DND-41 (cell line): ENCODE measurements around the gene TMEM198.

Experiments used
- ATAC-seq: fragments of 200-7000 bp; cut with Tn5 transposase; 3 replicates; pipeline ENCODE4 v1.9.1; 2021; ENCODE audit warnings: low read depth; ENCODE audit not compliant: insufficient read depth
- DNase-seq: peaks from one replicate; pipeline ENCODE4 v3.0.0-alpha.2; 2020
- H2AFZ ChIP-seq: 2 replicates; pipeline ENCODE4 v1.6.0; 2012; ENCODE audit warnings: low read depth, low read length
- H3K27ac ChIP-seq: 2 replicates; pipeline ENCODE4 v1.5.1; 2012; ENCODE audit warnings: low read length, inconsistent platforms
- H3K27me3 ChIP-seq: fragments of 200-600 bp; sonication (generic); 2 replicates; pipeline ENCODE4 v1.6.0; 2012; ENCODE audit warnings: low read length, mild to moderate bottlenecking, inconsistent platforms; ENCODE audit not compliant: insufficient read depth, poor library complexity
- H3K36me3 ChIP-seq: 2 replicates; pipeline ENCODE4 v1.5.1; 2012; ENCODE audit warnings: low read length, inconsistent platforms; ENCODE audit not compliant: insufficient read depth
- H3K4me1 ChIP-seq: 2 replicates; pipeline ENCODE4 v1.5.1; 2012; ENCODE audit warnings: mild to moderate bottlenecking, low read length; ENCODE audit not compliant: insufficient read depth
- H3K4me2 ChIP-seq: 2 replicates; pipeline ENCODE4 v1.6.0; 2012; ENCODE audit warnings: mild to moderate bottlenecking, moderate library complexity, low read length, inconsistent platforms; ENCODE audit not compliant: insufficient read depth
- H3K4me3 ChIP-seq, 2 experiments: fragments of 200-600 bp in 1 of 2; shearing (Covaris generic) in 1 of 2; 2 replicates each; pipeline ENCODE4 v1.5.1; 2012 to 2016; ENCODE audit warnings: inconsistent platforms in 2 of 2, low read length in 2 of 2, mild to moderate bottlenecking in 2 of 2, low read depth in 1 of 2, moderate library complexity in 1 of 2
- H3K79me2 ChIP-seq: 2 replicates; pipeline ENCODE4 v1.6.0; 2012; ENCODE audit warnings: low read length, inconsistent platforms; ENCODE audit not compliant: insufficient read depth
- H3K9ac ChIP-seq: 2 replicates; pipeline ENCODE4 v1.6.0; 2012; ENCODE audit warnings: low read depth, mild to moderate bottlenecking, inconsistent platforms, low read length, moderate library complexity
- H3K9me3 ChIP-seq: 2 replicates; pipeline ENCODE4 v1.5.1; 2012; ENCODE audit warnings: low read length, moderate library complexity, mild to moderate bottlenecking, inconsistent platforms; ENCODE audit not compliant: insufficient read depth, severe bottlenecking
- H4K20me1 ChIP-seq: 2 replicates; pipeline ENCODE4 v1.6.0; 2012; ENCODE audit warnings: low read length; ENCODE audit not compliant: insufficient read depth
- EZH2 ChIP-seq: IDR thresholded peaks from 3 replicates; pipeline ENCODE4 v1.6.1; 2012; ENCODE audit warnings: borderline replicate concordance, low read depth, mild to moderate bottlenecking, moderate library complexity, low read length, inconsistent platforms; ENCODE audit not compliant: severe bottlenecking
- TF ChIP-seq, protein P1 (sequence below): IDR thresholded peaks from 2 replicates; pipeline ENCODE4 v1.5.1; 2012; ENCODE audit warnings: borderline replicate concordance, low read length, moderate library complexity, mild to moderate bottlenecking; ENCODE audit not compliant: poor library complexity, severe bottlenecking; ENCODE audit errors: extremely low read depth

The TMEM198 gene

DNA sequence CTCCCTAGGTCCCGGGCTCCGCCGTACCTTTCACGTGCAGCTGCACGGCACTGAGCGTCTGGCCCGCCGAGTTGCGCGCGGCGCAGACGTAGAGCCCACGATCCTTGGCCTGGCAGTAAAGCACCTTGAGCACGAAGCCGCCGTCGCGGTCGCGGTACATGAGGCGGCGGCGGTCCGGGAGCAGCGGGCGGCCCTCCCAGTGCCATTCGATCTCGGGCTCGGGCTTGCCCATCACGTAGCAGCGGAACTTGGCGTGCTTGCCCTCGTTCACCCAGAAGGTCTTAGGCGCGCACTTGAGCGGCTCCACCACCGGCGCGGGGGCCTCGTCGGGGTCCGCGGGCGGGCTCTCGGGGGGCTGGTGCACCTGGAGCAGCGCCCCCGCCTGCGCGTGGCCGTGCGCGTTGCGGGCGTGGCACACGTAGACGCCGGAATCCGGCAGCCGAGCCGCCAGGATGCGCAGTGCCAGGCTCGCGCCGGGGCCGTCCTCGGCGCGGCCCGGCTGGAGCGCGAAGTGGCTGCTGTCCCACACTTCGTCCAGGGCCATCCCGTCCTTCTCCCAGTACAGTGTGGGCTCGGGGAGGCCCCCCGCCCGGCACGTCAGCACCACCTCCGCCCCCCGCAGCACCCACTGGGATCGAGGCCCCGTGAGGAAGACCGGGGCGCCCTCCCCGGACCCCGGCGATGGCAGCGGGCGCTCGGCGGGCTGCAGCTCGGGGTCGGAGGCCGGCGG, 26.5 kb downstream of the TMEM198 start:
- peak overlapping the region; percentile 68; the same call in 1 of the 2 replicates for H2AFZ ChIP-seq
- H4K20me1 ChIP-seq, result no peaks in the 10 kb centered on the region
- H3K4me2 ChIP-seq, result peak overlapping the region; percentile 64

DNA sequence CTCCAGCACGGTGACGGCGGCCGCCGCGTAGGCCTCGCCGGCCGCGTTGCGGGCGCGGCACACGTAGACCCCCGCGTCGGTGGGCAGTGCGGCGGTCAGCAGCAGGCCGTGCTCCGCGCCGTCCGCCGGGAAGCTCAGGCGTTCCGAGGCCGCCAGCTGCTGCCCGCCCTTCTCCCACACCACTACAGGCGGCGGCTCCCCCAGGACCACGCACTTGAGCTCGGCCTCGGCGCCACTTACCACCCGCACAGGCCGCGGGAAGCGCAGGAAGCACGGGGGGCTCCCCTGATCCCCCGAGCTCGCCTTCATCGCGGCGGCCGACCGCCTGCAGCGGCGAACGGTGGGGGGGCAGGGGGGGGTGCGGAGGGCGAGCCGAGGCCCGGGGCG, 27.1 kb downstream of the TMEM198 start:
- no peak overlapping the region for H3K27ac ChIP-seq
- TF ChIP-seq, protein P1, sequence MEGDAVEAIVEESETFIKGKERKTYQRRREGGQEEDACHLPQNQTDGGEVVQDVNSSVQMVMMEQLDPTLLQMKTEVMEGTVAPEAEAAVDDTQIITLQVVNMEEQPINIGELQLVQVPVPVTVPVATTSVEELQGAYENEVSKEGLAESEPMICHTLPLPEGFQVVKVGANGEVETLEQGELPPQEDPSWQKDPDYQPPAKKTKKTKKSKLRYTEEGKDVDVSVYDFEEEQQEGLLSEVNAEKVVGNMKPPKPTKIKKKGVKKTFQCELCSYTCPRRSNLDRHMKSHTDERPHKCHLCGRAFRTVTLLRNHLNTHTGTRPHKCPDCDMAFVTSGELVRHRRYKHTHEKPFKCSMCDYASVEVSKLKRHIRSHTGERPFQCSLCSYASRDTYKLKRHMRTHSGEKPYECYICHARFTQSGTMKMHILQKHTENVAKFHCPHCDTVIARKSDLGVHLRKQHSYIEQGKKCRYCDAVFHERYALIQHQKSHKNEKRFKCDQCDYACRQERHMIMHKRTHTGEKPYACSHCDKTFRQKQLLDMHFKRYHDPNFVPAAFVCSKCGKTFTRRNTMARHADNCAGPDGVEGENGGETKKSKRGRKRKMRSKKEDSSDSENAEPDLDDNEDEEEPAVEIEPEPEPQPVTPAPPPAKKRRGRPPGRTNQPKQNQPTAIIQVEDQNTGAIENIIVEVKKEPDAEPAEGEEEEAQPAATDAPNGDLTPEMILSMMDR, result no peak
- TF ChIP-seq EZH2, result no peak
- H2AFZ ChIP-seq, result peak overlapping the region; percentile 68
- H3K9ac ChIP-seq, result peak overlapping the region; percentile 60
- H3K4me2 ChIP-seq, result peak overlapping the region; percentile 64
- DNase-seq, result no peak
- no peaks in the 10 kb centered on the region for H3K9me3 ChIP-seq
- H3K36me3 ChIP-seq, result no peaks in the 10 kb centered on the region; the same call in 1 of the 2 replicates
- no peaks in the 10 kb centered on the region for H4K20me1 ChIP-seq
- peaks cover 8% of the 10 kb centered on the region for H3K27me3 ChIP-seq
- peak; percentile 63 for ATAC-seq
- peak overlapping the region in 1 of 2 experiments; percentile 58; a peak in 3 of 4 replicates for H3K4me3 ChIP-seq
- H3K79me2 ChIP-seq, result no peaks in the 10 kb centered on the region
- H3K4me1 ChIP-seq, result peaks cover 9% of the 10 kb centered on the region

More for the DNA sequence above, 26.5 kb downstream of the TMEM198 start:
- Histone ChIP-seq H3K9ac (peak overlapping the region; percentile 60), H3K27ac (no peak overlapping the region), H3K36me3 (no peaks in the 10 kb centered on the region; the same call in 1 of the 2 replicates), H3K4me3 (peak overlapping the region in 1 of 2 experiments; percentile 58; a peak in 2 of 4 replicates), H3K27me3 (peaks cover 8% of the 10 kb centered on the region), H3K79me2 (no peaks in the 10 kb centered on the region), H3K4me1 (peaks cover 9% of the 10 kb centered on the region), H3K9me3 (no peaks in the 10 kb centered on the region)
- ATAC-seq, result peak; percentile 4; the same call in 2 of the 3 replicates
- no peak for DNase-seq
- TF ChIP-seq EZH2, result no peak
- TF ChIP-seq, protein P1, result no peak

DNA sequence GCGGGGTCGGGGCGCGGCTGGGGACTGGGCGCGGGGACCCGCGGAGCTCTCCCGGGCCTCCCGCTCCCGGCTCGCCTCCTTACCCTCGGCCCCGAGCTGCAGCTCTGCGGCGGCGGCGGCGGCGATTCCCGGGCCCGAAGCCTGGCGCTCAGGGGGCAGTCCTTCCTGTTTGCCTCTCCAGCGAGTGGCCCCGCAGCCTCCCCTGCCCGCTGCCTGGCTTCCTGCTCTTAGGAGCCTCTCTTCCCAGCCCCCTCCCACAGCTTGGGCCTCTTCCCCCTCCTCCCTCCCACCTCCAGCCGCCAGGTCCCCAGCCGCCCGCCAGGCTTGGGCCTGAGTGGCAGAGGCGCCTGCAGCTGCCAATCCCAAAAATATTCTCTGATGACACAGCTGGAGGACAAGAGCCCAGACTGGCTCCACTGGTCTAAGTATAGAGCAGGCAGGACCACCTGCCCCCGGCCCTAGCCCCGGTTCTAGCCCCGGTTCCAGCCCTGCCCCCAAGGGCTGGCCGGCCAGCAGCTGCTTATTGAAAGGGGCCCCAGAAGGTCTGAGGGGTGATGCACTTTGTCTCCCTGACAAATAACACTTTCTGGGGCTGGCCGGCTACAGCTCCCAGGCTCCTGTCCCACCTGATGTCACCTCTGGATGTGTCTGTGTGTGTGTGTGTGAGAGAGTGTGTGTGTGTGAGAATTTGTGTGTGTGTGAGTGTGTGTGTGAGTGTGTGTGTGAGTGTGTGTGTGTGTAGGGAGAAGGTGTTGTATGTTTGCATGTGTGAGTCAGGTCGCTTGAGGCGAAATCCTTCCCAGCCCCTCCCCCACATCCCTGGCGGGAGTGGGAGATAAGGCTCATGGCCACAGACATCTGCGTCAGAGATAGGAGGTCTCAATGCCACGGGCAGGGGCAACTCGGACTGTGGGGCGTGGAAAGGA, 27.7 kb downstream of the TMEM198 start, which contains the start of gene OBSL1:
Gene OBSL1 (minus strand): TSS at position 229 of the 926 bp plus-strand sequence. CDS start 307 bp downstream, outside the sequence.
- Histone ChIP-seq H3K4me3 (peak within 1 kb of the TSS; percentile 13 to 58; a peak in 3 of 4 replicates), H4K20me1 (no peaks in the 10 kb centered on the region), H3K4me2 (peak within 1 kb of the TSS; percentile 64), H3K79me2 (no peaks in the 10 kb centered on the region), H3K36me3 (no peaks in the 10 kb centered on the region; the same call in 1 of the 2 replicates), H3K4me1 (peaks cover 9% of the 10 kb centered on the region), H2AFZ (peak within 1 kb of the TSS; percentile 68), H3K27ac (peak within 1 kb of the TSS; percentile 11; the same call in 1 of the 2 replicates), H3K9ac (peak within 1 kb of the TSS; percentile 60), H3K27me3 (peaks cover 8% of the 10 kb centered on the region), H3K9me3 (no peaks in the 10 kb centered on the region)
- peak; percentile 70 for DNase-seq
- TF ChIP-seq, protein P1, result no peak
- TF ChIP-seq EZH2, result no peak
- peak; percentile 82 for ATAC-seq
